Measurements from ENCODE around the gene SLC6A1. TPM values are rescaled to one million over a fixed set of nuclear protein-coding genes. Genes with fewer than 3 reads are reported as not detected.

Gene SLC6A1
- total RNA-seq, 1 experiment from 2014 or later: not detected

GRCh38 chr3:11071096-11071755, 78.7 kb downstream of the SLC6A1 start:
- H3K4me1 ChIP-seq (ENCODE audit: insufficient read depth, low read length): no peaks in the 10 kb centered on the region
- no peak overlapping the region for H2BK5ac ChIP-seq (ENCODE audit: insufficient read length, low read length)
- no peak overlapping the region for H3T11ph ChIP-seq (ENCODE audit: low read length)
- H2BK20ac ChIP-seq (ENCODE audit: low read depth, low read length, poor library complexity, severe bottlenecking): no peak overlapping the region
- no peak overlapping the region for H3K18ac ChIP-seq (ENCODE audit: insufficient read length, low read depth, low read length)
- H3K4ac ChIP-seq (ENCODE audit: low read depth, low read length): no peak overlapping the region
- H4K8ac ChIP-seq (replicated peaks; ENCODE audit: insufficient read length, low read depth, low read length): no peak overlapping the region
- peaks cover 33 to 48% of the 10 kb centered on the region in 2 experiments for H3K9me3 Mint-ChIP-seq
- no peak overlapping the region for H2BK120ac ChIP-seq (ENCODE audit: low read depth, low read length, poor library complexity, severe bottlenecking)
- no peak overlapping the region for H3K14ac ChIP-seq (ENCODE audit: insufficient read depth, low read length)
- H2AK5ac ChIP-seq (ENCODE audit: insufficient read length, low read length): no peak overlapping the region
- no peak overlapping the region for H2BK15ac ChIP-seq (ENCODE audit: low read depth, low read length)
- H3K4me2 ChIP-seq (ENCODE audit: insufficient read depth, insufficient read length, low read length): no peak overlapping the region
- no peak for DNase-seq
- no peaks in the 10 kb centered on the region for H3K4me1 Mint-ChIP-seq
- no peaks in the 10 kb centered on the region for H3K9me3 ChIP-seq (ENCODE audit: control insufficient read depth, low read depth, low read length)
- no CpG with 5 or more reads among the region's 26 CpGs for WGBS (ENCODE audit: extremely low coverage, insufficient read length, low lambda C conversion rate)
- H2AFZ ChIP-seq (ENCODE audit: low read length): no peak overlapping the region
- H3K27ac ChIP-seq (ENCODE audit: insufficient read length, low read depth, low read length): no peak overlapping the region
- H3K56ac ChIP-seq (ENCODE audit: insufficient read length, low read depth, low read length): no peak overlapping the region
- H4K20me1 ChIP-seq (ENCODE audit: control insufficient read depth, insufficient read depth, insufficient read length): no peaks in the 10 kb centered on the region
- H4K5ac ChIP-seq (ENCODE audit: insufficient read length, low read depth, low read length): no peak overlapping the region
- H3K23me2 ChIP-seq (ENCODE audit: insufficient read length, low read depth, low read length, poor library complexity, severe bottlenecking): no peaks in the 10 kb centered on the region
- H3K79me2 ChIP-seq (ENCODE audit: insufficient read depth, low read length): no peaks in the 10 kb centered on the region
- no peaks in the 10 kb centered on the region for H3K79me1 ChIP-seq (ENCODE audit: insufficient read depth, low read depth, low read length, poor library complexity, severe bottlenecking)
- H3K23ac ChIP-seq (ENCODE audit: insufficient read length, low read depth, low read length): no peak overlapping the region
- H3K27me3 ChIP-seq (ENCODE audit: insufficient read depth, low read length): no peaks in the 10 kb centered on the region
- H3K4me3 Mint-ChIP-seq: no peak overlapping the region
- no peak overlapping the region for H4K91ac ChIP-seq (ENCODE audit: insufficient read length, low read depth, low read length)
- H3K36me3 Mint-ChIP-seq (ENCODE audit: insufficient read depth in 1 of 3, low read depth in 3 of 3): peaks cover 0 to 2% (median 2%) of the 10 kb centered on the region in 3 experiments; a peak in 4 of 7 replicates
- H3K27me3 Mint-ChIP-seq (ENCODE audit: low read depth): peaks cover 19% of the 10 kb centered on the region
- H3K9ac ChIP-seq (ENCODE audit: extremely low read depth, insufficient read length, low read length): no peak overlapping the region
- H3K27ac Mint-ChIP-seq: no peak overlapping the region
- no peak for TF ChIP-seq CTCF (conservative IDR thresholded peaks at IDR 0.05)
- no peak overlapping the region for H2BK12ac ChIP-seq (ENCODE audit: insufficient read length, low read depth, low read length)
